T-helper 1 cell treated with Interleukin-12 subunit alpha and Interleukin-12 subunit beta and Interleukin-4 antibody, amounts not matched to agents 30 ng/mL and 1 ng/mL, for 36 hours (primary cell): Measurements from ENCODE around the gene TMEM127. TPM values are rescaled to one million over a fixed set of nuclear protein-coding genes. Genes with fewer than 3 reads are reported as not detected.
"Not testable (repeated sequence)": the region's sequence is repeated elsewhere in the genome, so short reads cannot be mapped to it uniquely, and the experiment has no call there.

ENCODE experiments used
- intact Hi-C: fragments of 100-400 bp; cut with micrococcal nuclease; formaldehyde crosslinking; loops from one replicate; pipeline ENCODE4 v1.15.1; 2024
- total RNA-seq: library from RNA; stranded (reverse); gene quantifications from 2 replicates; pipeline ENCODE4 v1.2.3, GENCODE V29; 2022

TMEM127 gene
- total RNA-seq, 1 donor from 2014 or later: 43.1 TPM

- intact Hi-C loops: loop anchor here (1.0 to 10.0 kb wide), 6 partner anchors 23 to 1100 kb away; partner anchors contain the start of genes ANKRD39, NEURL3, ZNF2 and ZNF892
Observed at GRCh38 chr2:96264656-96265348, 995 bp downstream of the TMEM127 start.

GRCh38 chr2:96264086-96264485 is 1.7 kb downstream of the TMEM127 start:
- intact Hi-C loops: loop anchor here (2.0 to 10.0 kb wide), 3 partner anchors 595 to 1099 kb away; partner anchors contain the start of genes ANKRD39, ZNF2 and ZNF892

GRCh38 chr2:96262306-96262705 is 3.5 kb downstream of the TMEM127 start:
- intact Hi-C loops: loop anchor here (10.0 kb wide), 2 partner anchors 1058 to 1098 kb away; partner anchors contain the start of genes ZNF2 and ZNF892

- intact Hi-C loops: loop anchor here (10.0 kb wide), 2 partner anchors 1057 to 1097 kb away; partner anchors contain the start of genes ZNF2 and ZNF892
Observed at GRCh38 chr2:96261328-96262003, 4.3 kb downstream of the TMEM127 start.

GRCh38 chr2:96260387-96261260 is 5.2 kb downstream of the TMEM127 start:
- intact Hi-C loops: loop anchor here (10.0 kb wide), 2 partner anchors 1056 to 1096 kb away; partner anchors contain the start of genes ZNF2 and ZNF892

- intact Hi-C loops: no loop called here
Observed at GRCh38 chr2:96259497-96259921, 6.3 kb downstream of the TMEM127 start.

- intact Hi-C loops: no loop called here
Observed at GRCh38 chr2:96258166-96259022, 7.4 kb downstream of the TMEM127 start.

GRCh38 chr2:96257744-96258143 is 8.1 kb downstream of the TMEM127 start:
- intact Hi-C loops: not testable (repeated sequence)

- intact Hi-C loops: no loop called here
Observed at GRCh38 chr2:96256611-96257113, 9.1 kb downstream of the TMEM127 start.

- intact Hi-C loops: no loop called here
Observed at GRCh38 chr2:96254571-96254970, 11.2 kb downstream of the TMEM127 start.

- intact Hi-C loops: no loop called here
Observed at GRCh38 chr2:96253006-96253405, 12.8 kb downstream of the TMEM127 start.

- intact Hi-C loops: no loop called here
Observed at GRCh38 chr2:96252526-96252925, 13.3 kb downstream of the TMEM127 start.

GRCh38 chr2:96251721-96252292 is 14.0 kb downstream of the TMEM127 start:
- intact Hi-C loops: no loop called here

GRCh38 chr2:96250188-96250587 is 15.6 kb downstream of the TMEM127 start:
- intact Hi-C loops: no loop called here

- intact Hi-C loops: no loop called here
Observed at GRCh38 chr2:96249654-96250053, 16.1 kb downstream of the TMEM127 start.

- intact Hi-C loops: no loop called here
Observed at GRCh38 chr2:96248624-96249023, 17.2 kb downstream of the TMEM127 start.

GRCh38 chr2:96247896-96248295 is 17.9 kb downstream of the TMEM127 start:
- intact Hi-C loops: no loop called here

GRCh38 chr2:96247009-96247408 is 18.8 kb downstream of the TMEM127 start:
- intact Hi-C loops: no loop called here

GRCh38 chr2:96245609-96246390 is 20.0 kb downstream of the TMEM127 start:
- intact Hi-C loops: no loop called here
